Heart left ventricle (tissue), 13 donors: ENCODE measurements around the gene ALOX5AP.

Experiments
- POLR2A ChIP-seq, 2 donors: fragments of 450-650 bp; IDR thresholded peaks; one replicate each; pipeline ENCODE4 v1.6.1; 2017; ENCODE audit warnings: antibody characterized with exemption in 2 of 2, mild to moderate bottlenecking in 2 of 2, moderate library complexity in 2 of 2
- TF ChIP-seq, protein P1 (sequence below), 12 donors: fragments of 200-600 bp; sonication (generic) in 4 of 12; IDR thresholded peaks; one replicate each; pipeline versions ENCODE4 v1.5.0 to v1.8.0; 2018 to 2022; ENCODE audit warnings: antibody characterized with exemption in 12 of 12, mild to moderate bottlenecking in 5 of 12
- donor health status: ischemic (EF 13 %, LVEDD 7.1; RV severe dilation, severe dysfunction).
- donor health status: DM: no; HTN: yes; CAD: no.
- donor health status: DM: no; HTN: no; CAD: no.
- donor health status: ischemic (EF 25% LVEDD 6.9; RV normal size, moderate dysfunction).
- donor health status: ischemic (EF 25% LVEDD 5.7; RV mildly dilated, moderate dysfunction).
- donor health status: ischemic (EF 35%, LVEDD 5.7; RV mildly dilated, moderate dysfunction).
- donor health status: nonischemic (EF 11% LVEDD 7.7; RV severe dilation, severe dysfunction).
- donor health status: DM: yes; HTN: yes; CAD: no.
- donor health status: PGD.
- donor health status: ischemic (EF 29% LVEDD 5.4; RV normal size, mild dysfunction).
- donor health status: nonischemic (EF 23%, LVEDD 6.1; RV moderate dilation, normal function).

DNA sequence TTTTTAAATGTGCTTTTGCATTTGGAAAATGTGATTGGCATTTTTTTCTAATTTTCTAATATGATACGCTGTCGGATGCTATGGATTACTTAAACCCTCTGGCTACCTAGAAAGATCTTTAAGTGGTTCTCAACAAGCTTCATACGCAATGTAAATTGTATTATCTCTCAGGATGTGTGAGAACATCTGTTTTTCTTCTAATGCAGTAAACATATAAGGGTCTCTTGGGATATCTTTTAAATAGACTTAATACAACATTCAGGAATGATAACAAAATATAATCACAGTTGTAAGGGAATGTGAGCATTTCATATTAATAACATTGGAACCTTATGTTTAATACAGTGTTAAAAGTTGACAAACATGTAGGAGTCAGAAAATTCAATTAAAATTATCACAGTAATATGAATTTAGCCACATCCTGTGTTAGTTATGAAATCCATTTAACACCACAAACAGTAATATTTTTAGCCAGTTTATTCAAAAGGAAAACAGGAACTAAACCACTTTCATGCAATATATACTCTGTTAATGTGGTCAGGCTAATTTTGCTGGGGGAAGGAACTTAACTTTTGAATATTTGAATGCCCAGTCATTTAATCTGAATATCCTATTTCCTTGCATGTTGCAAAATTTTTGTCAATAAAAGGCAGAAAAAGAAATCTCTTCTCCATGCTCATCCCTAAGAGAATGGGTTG lies 15.0 kb upstream of the ALOX5AP start:
- TF ChIP-seq, protein P1, sequence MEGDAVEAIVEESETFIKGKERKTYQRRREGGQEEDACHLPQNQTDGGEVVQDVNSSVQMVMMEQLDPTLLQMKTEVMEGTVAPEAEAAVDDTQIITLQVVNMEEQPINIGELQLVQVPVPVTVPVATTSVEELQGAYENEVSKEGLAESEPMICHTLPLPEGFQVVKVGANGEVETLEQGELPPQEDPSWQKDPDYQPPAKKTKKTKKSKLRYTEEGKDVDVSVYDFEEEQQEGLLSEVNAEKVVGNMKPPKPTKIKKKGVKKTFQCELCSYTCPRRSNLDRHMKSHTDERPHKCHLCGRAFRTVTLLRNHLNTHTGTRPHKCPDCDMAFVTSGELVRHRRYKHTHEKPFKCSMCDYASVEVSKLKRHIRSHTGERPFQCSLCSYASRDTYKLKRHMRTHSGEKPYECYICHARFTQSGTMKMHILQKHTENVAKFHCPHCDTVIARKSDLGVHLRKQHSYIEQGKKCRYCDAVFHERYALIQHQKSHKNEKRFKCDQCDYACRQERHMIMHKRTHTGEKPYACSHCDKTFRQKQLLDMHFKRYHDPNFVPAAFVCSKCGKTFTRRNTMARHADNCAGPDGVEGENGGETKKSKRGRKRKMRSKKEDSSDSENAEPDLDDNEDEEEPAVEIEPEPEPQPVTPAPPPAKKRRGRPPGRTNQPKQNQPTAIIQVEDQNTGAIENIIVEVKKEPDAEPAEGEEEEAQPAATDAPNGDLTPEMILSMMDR (IDR thresholded peaks at IDR 0.05) = no peak
- TF ChIP-seq POLR2A (IDR thresholded peaks at IDR 0.05) = no peak
